Measurements from ENCODE around the gene SLC4A1AP.
"Not testable (repeated sequence)": the region's sequence is repeated elsewhere in the genome, so short reads cannot be mapped to it uniquely, and the experiment has no call there.

SLC4A1AP gene

GRCh38 chr2:27630257-27630656, 33.4 kb upstream of the SLC4A1AP start:
- not testable (repeated sequence) for H3K27ac ChIP-seq (ENCODE audit: low read length); H3K9me3 ChIP-seq (ENCODE audit: control insufficient read depth, low read depth, low read length); H3K27me3 ChIP-seq (ENCODE audit: control insufficient read depth, insufficient read depth, low read length); H3K9ac ChIP-seq (ENCODE audit: low read length); H3K4me3 ChIP-seq (ENCODE audit: low read length); H3K4me1 ChIP-seq (ENCODE audit: control insufficient read depth, low read depth, low read length)
- H3K36me3 ChIP-seq (ENCODE audit: control insufficient read depth, low read depth, low read length) = peaks cover 38% of the 10 kb centered on the region

DNA sequence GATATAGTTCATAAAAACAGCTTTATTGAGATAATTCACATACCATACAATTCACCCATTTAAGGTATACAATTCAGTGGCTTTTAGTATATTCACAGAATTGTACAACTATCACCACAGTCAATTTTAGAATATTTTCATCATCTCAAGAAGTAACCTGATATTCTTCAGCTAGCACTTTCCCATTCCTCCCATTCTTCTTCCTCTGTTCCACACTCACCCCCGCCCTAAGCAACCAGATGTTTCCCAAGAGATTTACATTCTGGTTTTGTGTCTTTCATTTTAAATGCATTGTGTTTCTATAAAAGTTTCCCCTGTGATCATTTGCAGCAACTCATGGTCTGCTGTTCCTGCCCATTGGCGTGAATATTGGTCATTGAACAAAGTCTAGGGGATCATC, 29.4 kb upstream of the SLC4A1AP start:
- H3K4me1 ChIP-seq (ENCODE audit: control insufficient read depth, low read depth, low read length) = no peaks in the 10 kb centered on the region
- no peak overlapping the region for H3K9ac ChIP-seq (ENCODE audit: low read length)
- no peaks in the 10 kb centered on the region for H3K27me3 ChIP-seq (ENCODE audit: control insufficient read depth, insufficient read depth, low read length)
- H3K9me3 ChIP-seq (ENCODE audit: control insufficient read depth, low read depth, low read length) = no peaks in the 10 kb centered on the region
- no peak overlapping the region for H3K4me3 ChIP-seq (ENCODE audit: low read length)
- peaks cover 60% of the 10 kb centered on the region for H3K36me3 ChIP-seq (ENCODE audit: control insufficient read depth, low read depth, low read length)
- no peak overlapping the region for H3K27ac ChIP-seq (ENCODE audit: low read length)

GRCh38 chr2:27636766-27637165, 26.9 kb upstream of the SLC4A1AP start:
- H3K27ac ChIP-seq (ENCODE audit: low read length) = no peak overlapping the region
- H3K36me3 ChIP-seq (ENCODE audit: control insufficient read depth, low read depth, low read length) = peaks cover 65% of the 10 kb centered on the region

DNA sequence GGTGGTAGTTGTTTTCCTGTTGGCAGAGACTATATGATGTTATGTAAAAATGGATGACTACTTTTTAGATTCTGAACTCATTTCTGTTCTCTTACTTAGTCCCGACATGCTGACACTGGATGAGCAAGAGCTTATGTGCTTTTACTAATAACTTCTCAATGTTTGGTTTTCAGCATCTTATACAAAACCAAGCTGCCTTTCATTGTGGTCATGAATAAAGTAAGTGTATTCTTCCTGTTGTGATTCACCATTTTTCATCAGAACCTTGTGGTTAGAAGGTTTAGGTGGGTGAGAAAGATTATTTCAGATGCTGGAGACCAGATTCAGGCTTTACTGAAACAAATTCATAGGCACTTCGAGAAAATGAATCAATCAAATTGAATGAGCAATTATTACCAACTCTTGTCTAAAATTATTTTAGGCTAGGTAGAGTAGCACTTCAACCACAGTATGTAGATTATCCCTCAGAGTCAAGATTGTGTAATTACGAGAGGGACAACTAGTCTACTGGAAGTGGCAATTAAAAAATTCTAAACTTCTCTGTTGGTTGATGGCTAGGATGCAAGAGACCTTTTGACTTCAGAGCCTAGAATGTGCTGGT, 25.6 kb upstream of the SLC4A1AP start:
- Histone ChIP-seq H3K4me3 (ENCODE audit: low read length) (no peak overlapping the region), H3K4me1 (ENCODE audit: control insufficient read depth, low read depth, low read length) (no peaks in the 10 kb centered on the region), H3K9me3 (ENCODE audit: control insufficient read depth, low read depth, low read length) (no peaks in the 10 kb centered on the region), H3K9ac (ENCODE audit: low read length) (no peak overlapping the region), H3K36me3 (ENCODE audit: control insufficient read depth, low read depth, low read length) (peaks cover 57% of the 10 kb centered on the region), H3K27me3 (ENCODE audit: control insufficient read depth, insufficient read depth, low read length) (no peaks in the 10 kb centered on the region), H3K27ac (ENCODE audit: low read length) (no peak overlapping the region)

More at GRCh38 chr2:27636766-27637165, 26.9 kb upstream of the SLC4A1AP start:
- Histone ChIP-seq H3K4me3 (ENCODE audit: low read length) (no peak overlapping the region), H3K4me1 (ENCODE audit: control insufficient read depth, low read depth, low read length) (no peaks in the 10 kb centered on the region), H3K9me3 (ENCODE audit: control insufficient read depth, low read depth, low read length) (no peaks in the 10 kb centered on the region), H3K27me3 (ENCODE audit: control insufficient read depth, insufficient read depth, low read length) (no peaks in the 10 kb centered on the region), H3K9ac (ENCODE audit: low read length) (no peak overlapping the region)

DNA sequence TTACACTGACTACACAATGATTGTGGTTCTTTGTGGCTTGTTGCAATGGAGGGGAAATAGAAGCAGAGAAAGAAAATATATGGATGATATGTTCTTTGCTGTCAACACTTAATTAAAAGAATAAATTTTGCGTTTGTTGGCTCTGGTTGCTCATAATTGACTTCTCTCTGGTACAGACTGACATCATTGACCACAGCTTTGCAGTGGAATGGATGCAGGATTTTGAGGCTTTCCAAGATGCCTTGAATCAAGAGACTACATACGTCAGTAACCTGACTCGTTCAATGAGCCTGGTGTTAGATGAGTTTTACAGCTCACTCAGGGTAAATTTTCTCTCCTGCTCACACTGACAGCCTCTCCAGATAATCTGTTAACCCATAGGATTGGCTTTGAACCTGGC, 25.0 kb upstream of the SLC4A1AP start:
- no peaks in the 10 kb centered on the region for H3K4me1 ChIP-seq (ENCODE audit: control insufficient read depth, low read depth, low read length)
- H3K27ac ChIP-seq (ENCODE audit: low read length) = no peak overlapping the region
- no peak overlapping the region for H3K9ac ChIP-seq (ENCODE audit: low read length)
- no peak overlapping the region for H3K4me3 ChIP-seq (ENCODE audit: low read length)
- no peaks in the 10 kb centered on the region for H3K9me3 ChIP-seq (ENCODE audit: control insufficient read depth, low read depth, low read length)
- no peaks in the 10 kb centered on the region for H3K27me3 ChIP-seq (ENCODE audit: control insufficient read depth, insufficient read depth, low read length)
- H3K36me3 ChIP-seq (ENCODE audit: control insufficient read depth, low read depth, low read length) = peaks cover 60% of the 10 kb centered on the region

GRCh38 chr2:27640722-27641245, 22.9 kb upstream of the SLC4A1AP start:
- peaks cover 45% of the 10 kb centered on the region for H3K36me3 ChIP-seq (ENCODE audit: control insufficient read depth, low read depth, low read length)
- no peak overlapping the region for H3K27ac ChIP-seq (ENCODE audit: low read length)
- H3K27me3 ChIP-seq (ENCODE audit: control insufficient read depth, insufficient read depth, low read length) = no peaks in the 10 kb centered on the region
- H3K9me3 ChIP-seq (ENCODE audit: control insufficient read depth, low read depth, low read length) = no peaks in the 10 kb centered on the region
- H3K4me1 ChIP-seq (ENCODE audit: control insufficient read depth, low read depth, low read length) = no peaks in the 10 kb centered on the region
- H3K4me3 ChIP-seq (ENCODE audit: low read length) = no peak overlapping the region
- no peak overlapping the region for H3K9ac ChIP-seq (ENCODE audit: low read length)

- H3K36me3 ChIP-seq (ENCODE audit: control insufficient read depth, low read depth, low read length) = peaks cover 43% of the 10 kb centered on the region
- no peaks in the 10 kb centered on the region for H3K27me3 ChIP-seq (ENCODE audit: control insufficient read depth, insufficient read depth, low read length)
- no peak overlapping the region for H3K4me3 ChIP-seq (ENCODE audit: low read length)
- no peaks in the 10 kb centered on the region for H3K9me3 ChIP-seq (ENCODE audit: control insufficient read depth, low read depth, low read length)
- H3K27ac ChIP-seq (ENCODE audit: low read length) = no peak overlapping the region
- H3K9ac ChIP-seq (ENCODE audit: low read length) = no peak overlapping the region
- no peaks in the 10 kb centered on the region for H3K4me1 ChIP-seq (ENCODE audit: control insufficient read depth, low read depth, low read length)
These were observed 18.5 kb upstream of the SLC4A1AP start for GRCh38 chr2:27645197-27645596.

GRCh38 chr2:27647289-27647688, 16.4 kb upstream of the SLC4A1AP start:
- H3K9me3 ChIP-seq (ENCODE audit: control insufficient read depth, low read depth, low read length) = no peaks in the 10 kb centered on the region
- H3K4me1 ChIP-seq (ENCODE audit: control insufficient read depth, low read depth, low read length) = no peaks in the 10 kb centered on the region
- no peaks in the 10 kb centered on the region for H3K27me3 ChIP-seq (ENCODE audit: control insufficient read depth, insufficient read depth, low read length)
- H3K4me3 ChIP-seq (ENCODE audit: low read length) = no peak overlapping the region
- H3K9ac ChIP-seq (ENCODE audit: low read length) = no peak overlapping the region
- H3K36me3 ChIP-seq (ENCODE audit: control insufficient read depth, low read depth, low read length) = peaks cover 46% of the 10 kb centered on the region
- no peak overlapping the region for H3K27ac ChIP-seq (ENCODE audit: low read length)

- no peaks in the 10 kb centered on the region for H3K9me3 ChIP-seq (ENCODE audit: control insufficient read depth, low read depth, low read length)
- no peaks in the 10 kb centered on the region for H3K4me1 ChIP-seq (ENCODE audit: control insufficient read depth, low read depth, low read length)
- H3K9ac ChIP-seq (ENCODE audit: low read length) = no peak overlapping the region
- H3K4me3 ChIP-seq (ENCODE audit: low read length) = no peak overlapping the region
- no peak overlapping the region for H3K27ac ChIP-seq (ENCODE audit: low read length)
- H3K36me3 ChIP-seq (ENCODE audit: control insufficient read depth, low read depth, low read length) = peaks cover 50% of the 10 kb centered on the region
- no peaks in the 10 kb centered on the region for H3K27me3 ChIP-seq (ENCODE audit: control insufficient read depth, insufficient read depth, low read length)
These were observed 16.0 kb upstream of the SLC4A1AP start for GRCh38 chr2:27647737-27648136.

DNA sequence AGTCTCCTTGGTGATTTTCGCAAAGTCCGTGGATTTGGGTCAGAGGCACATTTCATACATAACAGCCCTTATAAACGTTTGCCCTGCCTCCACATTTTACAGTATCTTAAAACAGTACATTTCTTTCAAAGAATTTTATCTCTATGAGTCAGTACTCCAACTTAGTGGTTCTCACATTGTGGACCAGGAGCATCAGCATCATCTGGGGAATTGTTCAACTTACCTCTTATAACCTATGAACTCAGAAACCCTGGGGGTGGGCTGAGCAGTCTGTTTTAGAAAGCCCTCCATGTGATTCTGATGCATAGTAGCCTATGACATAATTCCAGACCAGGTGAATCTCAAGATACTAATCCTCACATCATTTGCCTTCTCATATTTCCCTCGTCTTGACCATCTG, 12.6 kb upstream of the SLC4A1AP start:
- no peaks in the 10 kb centered on the region for H3K9me3 ChIP-seq (ENCODE audit: control insufficient read depth, low read depth, low read length)
- H3K4me1 ChIP-seq (ENCODE audit: control insufficient read depth, low read depth, low read length) = no peaks in the 10 kb centered on the region
- peaks cover 73% of the 10 kb centered on the region for H3K36me3 ChIP-seq (ENCODE audit: control insufficient read depth, low read depth, low read length)
- H3K9ac ChIP-seq (ENCODE audit: low read length) = no peak overlapping the region
- no peak overlapping the region for H3K27ac ChIP-seq (ENCODE audit: low read length)
- H3K4me3 ChIP-seq (ENCODE audit: low read length) = no peak overlapping the region
- H3K27me3 ChIP-seq (ENCODE audit: control insufficient read depth, insufficient read depth, low read length) = no peaks in the 10 kb centered on the region

GRCh38 chr2:27652341-27652740, 11.3 kb upstream of the SLC4A1AP start:
- no peak overlapping the region for H3K4me3 ChIP-seq (ENCODE audit: low read length)
- no peaks in the 10 kb centered on the region for H3K4me1 ChIP-seq (ENCODE audit: control insufficient read depth, low read depth, low read length)
- H3K36me3 ChIP-seq (ENCODE audit: control insufficient read depth, low read depth, low read length) = peaks cover 76% of the 10 kb centered on the region
- no peak overlapping the region for H3K9ac ChIP-seq (ENCODE audit: low read length)
- no peaks in the 10 kb centered on the region for H3K27me3 ChIP-seq (ENCODE audit: control insufficient read depth, insufficient read depth, low read length)
- no peaks in the 10 kb centered on the region for H3K9me3 ChIP-seq (ENCODE audit: control insufficient read depth, low read depth, low read length)
- H3K27ac ChIP-seq (ENCODE audit: low read length) = no peak overlapping the region

DNA sequence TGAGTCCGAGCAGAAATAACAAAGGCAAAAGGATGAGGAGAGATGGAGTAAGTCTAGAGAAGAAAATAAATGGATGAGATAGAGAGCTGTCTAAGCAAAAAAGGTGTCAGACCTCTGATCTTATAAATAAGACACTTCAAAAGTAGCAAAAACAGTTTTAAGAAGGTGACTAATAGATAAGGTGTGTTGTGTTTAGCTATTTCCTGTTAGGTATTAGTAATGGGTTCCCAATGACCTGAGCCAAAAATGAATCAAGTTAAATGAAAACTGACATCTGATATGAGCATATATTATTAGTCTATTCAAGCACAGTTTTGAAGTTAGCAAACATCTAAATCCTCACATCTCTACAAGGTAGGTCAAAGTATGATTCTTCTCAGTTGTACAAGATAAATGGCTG, 10.9 kb upstream of the SLC4A1AP start:
- Histone ChIP-seq H3K36me3 (ENCODE audit: control insufficient read depth, low read depth, low read length) (peaks cover 72% of the 10 kb centered on the region), H3K9me3 (ENCODE audit: control insufficient read depth, low read depth, low read length) (no peaks in the 10 kb centered on the region), H3K27ac (ENCODE audit: low read length) (no peak overlapping the region), H3K4me1 (ENCODE audit: control insufficient read depth, low read depth, low read length) (no peaks in the 10 kb centered on the region), H3K9ac (ENCODE audit: low read length) (no peak overlapping the region), H3K27me3 (ENCODE audit: control insufficient read depth, insufficient read depth, low read length) (no peaks in the 10 kb centered on the region), H3K4me3 (ENCODE audit: low read length) (no peak overlapping the region)

Measured in iPS-18a (cell line).